ENCODE measurements around the gene ELMO1.

ELMO1 gene

GRCh38 chr7:36916116-36916515 lies 532.5 kb downstream of the ELMO1 start:
- Mint-ChIP-seq H3K27me3 (ENCODE audit: low read depth) (no peaks in the 10 kb centered on the region), H3K27ac (no peak overlapping the region), H3K4me3 (no peak overlapping the region), H3K4me1 (ENCODE audit: low read depth) (peaks cover 7% of the 10 kb centered on the region), H3K36me3 (ENCODE audit: low read depth) (peaks cover 17% of the 10 kb centered on the region), H3K9me3 (peaks cover 4% of the 10 kb centered on the region)
- no peak for DNase-seq (ENCODE audit: low spot score)

GRCh38 chr7:36911788-36912187 lies 536.9 kb downstream of the ELMO1 start:
- Mint-ChIP-seq H3K4me1 (ENCODE audit: low read depth) (peaks cover 7% of the 10 kb centered on the region), H3K36me3 (ENCODE audit: low read depth) (peaks cover 31% of the 10 kb centered on the region), H3K4me3 (no peak overlapping the region), H3K27me3 (ENCODE audit: low read depth) (no peaks in the 10 kb centered on the region), H3K9me3 (no peaks in the 10 kb centered on the region), H3K27ac (no peak overlapping the region)
- DNase-seq (ENCODE audit: low spot score) = no peak

- Mint-ChIP-seq H3K4me3 (no peak overlapping the region), H3K27me3 (ENCODE audit: low read depth) (no peaks in the 10 kb centered on the region), H3K9me3 (no peaks in the 10 kb centered on the region), H3K27ac (no peak overlapping the region), H3K4me1 (ENCODE audit: low read depth) (peaks cover 8% of the 10 kb centered on the region), H3K36me3 (ENCODE audit: low read depth) (peaks cover 31% of the 10 kb centered on the region)
- DNase-seq (ENCODE audit: low spot score) = no peak
Measured at GRCh38 chr7:36910859-36911258, 537.8 kb downstream of the ELMO1 start.

GRCh38 chr7:36910401-36910800 lies 538.3 kb downstream of the ELMO1 start:
- H3K27me3 Mint-ChIP-seq (ENCODE audit: low read depth) = no peaks in the 10 kb centered on the region
- H3K27ac Mint-ChIP-seq = no peak overlapping the region
- H3K4me1 Mint-ChIP-seq (ENCODE audit: low read depth) = peaks cover 10% of the 10 kb centered on the region
- H3K4me3 Mint-ChIP-seq = no peak overlapping the region
- no peak for DNase-seq (ENCODE audit: low spot score)
- peaks cover 29% of the 10 kb centered on the region for H3K36me3 Mint-ChIP-seq (ENCODE audit: low read depth)
- no peaks in the 10 kb centered on the region for H3K9me3 Mint-ChIP-seq

GRCh38 chr7:36906956-36907635 lies 541.6 kb downstream of the ELMO1 start:
- no peak for DNase-seq (ENCODE audit: low spot score)
- Mint-ChIP-seq H3K27ac (no peak overlapping the region), H3K4me3 (no peak overlapping the region), H3K4me1 (ENCODE audit: low read depth) (peaks cover 2% of the 10 kb centered on the region), H3K27me3 (ENCODE audit: low read depth) (no peaks in the 10 kb centered on the region), H3K9me3 (no peaks in the 10 kb centered on the region), H3K36me3 (ENCODE audit: low read depth) (peaks cover 41% of the 10 kb centered on the region)

- peaks cover 37% of the 10 kb centered on the region for H3K36me3 Mint-ChIP-seq (ENCODE audit: low read depth)
- peaks cover 2% of the 10 kb centered on the region for H3K4me1 Mint-ChIP-seq (ENCODE audit: low read depth)
- H3K4me3 Mint-ChIP-seq = no peak overlapping the region
- no peaks in the 10 kb centered on the region for H3K9me3 Mint-ChIP-seq
- DNase-seq (ENCODE audit: low spot score) = no peak
- no peak overlapping the region for H3K27ac Mint-ChIP-seq
- H3K27me3 Mint-ChIP-seq (ENCODE audit: low read depth) = no peaks in the 10 kb centered on the region
Measured at GRCh38 chr7:36906448-36906847, 542.2 kb downstream of the ELMO1 start.

- no peak for DNase-seq (ENCODE audit: low spot score)
- no peak overlapping the region for H3K27ac Mint-ChIP-seq
- no peaks in the 10 kb centered on the region for H3K9me3 Mint-ChIP-seq
- H3K36me3 Mint-ChIP-seq (ENCODE audit: low read depth) = peaks cover 37% of the 10 kb centered on the region
- no peaks in the 10 kb centered on the region for H3K27me3 Mint-ChIP-seq (ENCODE audit: low read depth)
- no peak overlapping the region for H3K4me3 Mint-ChIP-seq
- peaks cover 2% of the 10 kb centered on the region for H3K4me1 Mint-ChIP-seq (ENCODE audit: low read depth)
Measured at GRCh38 chr7:36905841-36906240, 542.8 kb downstream of the ELMO1 start.

- H3K36me3 Mint-ChIP-seq (ENCODE audit: low read depth) = peaks cover 38% of the 10 kb centered on the region
- no peak overlapping the region for H3K27ac Mint-ChIP-seq
- peaks cover 2% of the 10 kb centered on the region for H3K4me1 Mint-ChIP-seq (ENCODE audit: low read depth)
- no peak for DNase-seq (ENCODE audit: low spot score)
- H3K9me3 Mint-ChIP-seq = no peaks in the 10 kb centered on the region
- no peaks in the 10 kb centered on the region for H3K27me3 Mint-ChIP-seq (ENCODE audit: low read depth)
- no peak overlapping the region for H3K4me3 Mint-ChIP-seq
Measured at GRCh38 chr7:36904802-36905201, 543.9 kb downstream of the ELMO1 start.

GRCh38 chr7:36904101-36904500 lies 544.6 kb downstream of the ELMO1 start:
- no peak for DNase-seq (ENCODE audit: low spot score)
- Mint-ChIP-seq H3K9me3 (no peaks in the 10 kb centered on the region), H3K4me3 (no peak overlapping the region), H3K27ac (no peak overlapping the region), H3K36me3 (ENCODE audit: low read depth) (peaks cover 35% of the 10 kb centered on the region), H3K27me3 (ENCODE audit: low read depth) (no peaks in the 10 kb centered on the region), H3K4me1 (ENCODE audit: low read depth) (peaks cover 2% of the 10 kb centered on the region)

GRCh38 chr7:36900988-36901710 lies 547.5 kb downstream of the ELMO1 start:
- no peak overlapping the region for H3K27ac Mint-ChIP-seq
- no peak overlapping the region for H3K4me3 Mint-ChIP-seq
- peaks cover 2% of the 10 kb centered on the region for H3K4me1 Mint-ChIP-seq (ENCODE audit: low read depth)
- H3K27me3 Mint-ChIP-seq (ENCODE audit: low read depth) = no peaks in the 10 kb centered on the region
- no peak for DNase-seq (ENCODE audit: low spot score)
- H3K9me3 Mint-ChIP-seq = no peaks in the 10 kb centered on the region
- peaks cover 43% of the 10 kb centered on the region for H3K36me3 Mint-ChIP-seq (ENCODE audit: low read depth)

GRCh38 chr7:36898186-36898585 lies 550.5 kb downstream of the ELMO1 start:
- Mint-ChIP-seq H3K4me3 (no peak overlapping the region), H3K4me1 (ENCODE audit: low read depth) (peaks cover 11% of the 10 kb centered on the region), H3K9me3 (no peaks in the 10 kb centered on the region), H3K36me3 (ENCODE audit: low read depth) (peaks cover 52% of the 10 kb centered on the region), H3K27ac (no peak overlapping the region), H3K27me3 (ENCODE audit: low read depth) (no peaks in the 10 kb centered on the region)
- DNase-seq (ENCODE audit: low spot score) = no peak

GRCh38 chr7:36896956-36897590 lies 551.6 kb downstream of the ELMO1 start:
- H3K27ac Mint-ChIP-seq = no peak overlapping the region
- H3K4me1 Mint-ChIP-seq (ENCODE audit: low read depth) = peaks cover 11% of the 10 kb centered on the region
- no peak overlapping the region for H3K4me3 Mint-ChIP-seq
- no peak for DNase-seq (ENCODE audit: low spot score)
- no peaks in the 10 kb centered on the region for H3K9me3 Mint-ChIP-seq
- no peaks in the 10 kb centered on the region for H3K27me3 Mint-ChIP-seq (ENCODE audit: low read depth)
- H3K36me3 Mint-ChIP-seq (ENCODE audit: low read depth) = peaks cover 52% of the 10 kb centered on the region

GRCh38 chr7:36896418-36896817 lies 552.2 kb downstream of the ELMO1 start:
- DNase-seq (ENCODE audit: low spot score) = no peak
- Mint-ChIP-seq H3K27me3 (ENCODE audit: low read depth) (no peaks in the 10 kb centered on the region), H3K9me3 (no peaks in the 10 kb centered on the region), H3K4me1 (ENCODE audit: low read depth) (peaks cover 11% of the 10 kb centered on the region), H3K4me3 (no peak overlapping the region), H3K36me3 (ENCODE audit: low read depth) (peaks cover 56% of the 10 kb centered on the region), H3K27ac (no peak overlapping the region)

GRCh38 chr7:36895192-36895591 lies 553.5 kb downstream of the ELMO1 start:
- Mint-ChIP-seq H3K9me3 (no peaks in the 10 kb centered on the region), H3K27ac (no peak overlapping the region)

More at GRCh38 chr7:36895192-36895591, 553.5 kb downstream of the ELMO1 start:
- H3K27me3 Mint-ChIP-seq (ENCODE audit: low read depth) = no peaks in the 10 kb centered on the region
- peaks cover 54% of the 10 kb centered on the region for H3K36me3 Mint-ChIP-seq (ENCODE audit: low read depth)
- no peak for DNase-seq (ENCODE audit: low spot score)
- peaks cover 15% of the 10 kb centered on the region for H3K4me1 Mint-ChIP-seq (ENCODE audit: low read depth)
- no peak overlapping the region for H3K4me3 Mint-ChIP-seq
